ENCODE measurements around the gene TEX14.
A peak's percentile ranks its signal among the peaks of the same experiment; 100 is the strongest.
"Not testable (repeated sequence)": the region's sequence is repeated elsewhere in the genome, so short reads cannot be mapped to it uniquely, and the experiment has no call there.

TEX14 gene

DNA sequence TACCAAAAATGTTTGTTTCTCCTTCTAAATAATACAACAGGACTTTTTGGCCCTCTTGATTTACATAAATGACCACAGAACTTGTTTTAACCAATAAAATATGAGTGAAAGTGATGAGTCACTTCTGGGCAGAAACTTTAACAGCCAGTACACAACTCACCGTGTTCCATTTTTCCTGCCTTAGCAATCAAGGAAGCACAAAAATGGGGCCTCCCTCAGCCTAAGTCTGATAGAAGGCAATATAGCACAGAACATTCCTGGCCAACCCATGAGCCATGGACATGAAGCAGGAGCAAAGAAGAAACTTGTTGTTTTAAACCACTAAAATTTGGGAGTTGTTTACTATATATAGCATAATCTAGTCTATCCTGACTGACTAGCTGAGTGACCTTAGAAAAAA, 116.3 kb downstream of the TEX14 start:
- peak overlapping the region in 1 of 21 experiments; percentile 38 for H3K27ac ChIP-seq

DNA sequence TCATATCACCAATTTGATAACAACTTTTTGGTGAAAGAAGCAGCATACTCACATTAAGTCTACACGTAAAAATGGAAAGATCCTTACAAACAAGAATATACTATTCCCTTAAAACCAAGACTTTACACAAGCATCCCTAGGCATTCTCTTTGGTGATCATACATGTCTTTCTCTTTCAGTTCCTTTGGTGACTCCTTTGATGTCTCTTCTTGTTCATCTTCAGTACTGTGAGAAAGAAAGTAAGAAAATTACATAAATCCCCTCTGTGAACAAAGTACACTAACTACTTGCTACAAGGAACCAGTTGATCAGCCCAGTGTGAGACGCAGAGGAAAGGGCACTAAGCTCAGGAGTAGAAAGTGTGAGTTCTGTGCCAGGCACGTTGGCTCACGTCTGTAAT, 117.8 kb downstream of the TEX14 start:
- H3K27ac ChIP-seq: no peak overlapping the region
- no peak overlapping the region for H3K4me3 ChIP-seq

More for the DNA sequence above, 116.3 kb downstream of the TEX14 start:
- no peak overlapping the region for H3K4me3 ChIP-seq

- Histone ChIP-seq H3K4me3 (no peak overlapping the region), H3K27ac (no peak overlapping the region)
These were observed 119.0 kb downstream of the TEX14 start for GRCh38 chr17:58572846-58573245.

DNA sequence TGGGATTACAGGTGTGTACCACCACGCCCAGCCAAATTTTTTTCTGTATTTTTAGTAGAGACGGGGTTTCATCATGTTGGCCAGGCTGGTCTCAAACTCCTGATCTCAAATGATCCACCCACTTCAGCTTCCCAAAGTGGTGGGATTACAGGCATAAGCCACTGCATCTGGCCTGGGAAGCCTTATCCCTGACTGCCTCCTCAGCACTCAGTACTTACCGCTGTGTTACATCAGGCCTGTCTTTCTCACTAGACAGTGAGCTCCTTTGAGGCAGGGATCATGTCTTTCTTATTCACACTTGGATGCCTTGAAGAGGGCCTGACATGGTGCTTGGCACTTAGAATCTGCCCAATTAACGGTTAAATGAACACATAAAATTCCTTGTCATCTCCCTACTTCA, 121.1 kb downstream of the TEX14 start:
- H3K4me3 ChIP-seq: no peak overlapping the region
- no peak overlapping the region for H3K27ac ChIP-seq

GRCh38 chr17:58569196-58569595, 122.6 kb downstream of the TEX14 start:
- H3K4me3 ChIP-seq: no peak overlapping the region
- no peak overlapping the region for H3K27ac ChIP-seq

DNA sequence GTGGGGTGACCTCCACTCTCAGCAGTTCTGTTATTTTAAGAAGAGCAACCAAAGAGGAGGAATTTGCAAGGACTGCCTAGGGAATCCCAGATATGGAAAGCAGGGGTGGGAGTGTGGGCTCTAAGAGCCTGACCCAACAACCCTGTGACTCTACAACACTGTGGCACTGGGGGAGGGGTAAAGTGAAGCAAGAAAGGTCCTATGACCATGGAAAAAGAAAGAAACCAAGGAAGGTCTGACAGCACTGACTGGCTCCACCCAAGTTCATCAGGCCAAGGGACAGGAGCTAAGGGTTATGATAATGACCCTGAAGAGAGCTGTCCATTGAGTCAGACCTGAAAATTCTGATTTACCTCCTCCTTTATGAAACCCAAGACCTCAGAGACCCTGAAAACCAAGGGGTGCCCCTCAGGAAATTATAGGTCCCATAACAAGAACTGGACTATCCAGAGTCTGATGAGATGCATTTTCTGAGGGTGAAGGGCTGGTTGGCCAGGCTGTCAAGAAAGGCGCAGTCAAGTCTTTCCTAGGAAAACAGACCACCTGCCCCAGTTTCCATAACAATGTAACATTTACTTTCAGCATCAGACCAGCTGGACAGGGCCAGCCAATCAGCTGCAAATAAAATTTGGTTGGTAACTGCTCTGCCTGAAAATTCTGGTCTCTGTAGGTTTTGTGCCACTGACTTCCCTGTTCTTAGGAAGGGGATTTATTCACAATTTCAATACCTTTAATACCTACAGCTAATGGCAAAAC, 123.6 kb downstream of the TEX14 start:
- Histone ChIP-seq H3K27ac (no peak overlapping the region), H3K4me3 (no peak overlapping the region)

DNA sequence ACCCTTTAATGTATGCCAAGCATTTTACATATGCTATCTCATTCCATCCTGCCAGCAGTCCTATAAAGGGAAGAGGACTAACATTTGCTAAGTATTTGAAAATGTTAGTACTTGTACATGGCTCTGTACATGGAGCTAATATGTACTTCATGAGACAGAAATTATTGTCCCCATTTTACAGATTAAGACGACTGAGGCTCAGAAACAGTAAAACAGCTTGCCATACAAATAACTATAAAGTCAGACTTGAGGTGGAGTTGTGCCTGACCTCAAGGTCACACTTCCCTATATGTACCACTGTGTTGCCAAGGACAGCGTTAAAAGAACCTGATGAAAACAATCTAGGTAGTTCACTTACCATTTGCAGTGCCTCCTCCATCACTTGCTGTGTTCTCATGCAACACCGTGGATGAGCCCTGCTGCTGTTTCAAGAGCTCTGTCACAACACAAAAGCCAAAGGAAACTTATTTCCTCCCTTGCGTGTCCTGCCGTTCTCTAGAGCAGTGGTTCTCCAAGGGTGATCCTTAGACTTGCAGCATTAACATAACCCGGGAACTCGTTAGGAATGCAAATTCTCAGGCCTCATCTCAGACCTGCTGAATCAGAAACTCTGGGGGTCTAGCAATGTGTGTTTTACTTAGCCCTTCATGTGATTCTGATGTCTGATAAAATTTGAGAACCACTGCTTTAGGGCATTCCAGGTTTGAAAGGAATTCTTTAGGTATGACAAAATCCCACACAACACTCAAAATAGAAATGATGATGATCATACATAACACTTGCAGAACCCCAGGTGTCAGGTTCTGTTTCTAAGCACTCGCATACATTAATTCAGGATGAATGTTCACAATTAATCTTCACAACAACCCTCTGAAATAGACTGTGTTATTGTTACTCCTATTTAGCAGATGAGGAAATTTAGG, 126.2 kb downstream of the TEX14 start:
- no peak overlapping the region for H3K27ac ChIP-seq
- no peak overlapping the region for H3K4me3 ChIP-seq

DNA sequence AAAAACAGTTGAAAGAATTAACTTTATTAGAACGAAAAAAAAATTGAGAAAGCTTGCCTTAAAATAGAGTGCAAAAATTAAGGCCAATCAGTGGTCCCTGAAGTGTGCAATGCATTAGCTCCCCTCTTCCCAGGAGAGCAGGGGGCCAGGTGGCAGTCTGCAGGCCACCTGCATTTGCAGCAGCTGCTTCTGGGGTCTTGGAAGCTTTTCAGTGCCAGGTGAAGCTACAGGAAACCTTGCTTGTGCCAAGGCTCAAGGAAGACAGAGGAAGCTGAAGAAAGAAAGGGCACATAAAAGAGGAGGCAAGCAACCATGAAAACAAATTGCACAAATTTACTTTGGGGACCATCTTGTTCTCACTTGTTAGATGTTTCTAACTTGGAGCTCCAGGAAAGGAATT, 126.9 kb downstream of the TEX14 start:
- no peak overlapping the region for H3K4me3 ChIP-seq

GRCh38 chr17:58564243-58564642, 127.6 kb downstream of the TEX14 start:
- Histone ChIP-seq H3K4me3 (no peak overlapping the region), H3K27ac (no peak overlapping the region)

More for the DNA sequence above, 126.9 kb downstream of the TEX14 start:
- no peak overlapping the region for H3K27ac ChIP-seq

DNA sequence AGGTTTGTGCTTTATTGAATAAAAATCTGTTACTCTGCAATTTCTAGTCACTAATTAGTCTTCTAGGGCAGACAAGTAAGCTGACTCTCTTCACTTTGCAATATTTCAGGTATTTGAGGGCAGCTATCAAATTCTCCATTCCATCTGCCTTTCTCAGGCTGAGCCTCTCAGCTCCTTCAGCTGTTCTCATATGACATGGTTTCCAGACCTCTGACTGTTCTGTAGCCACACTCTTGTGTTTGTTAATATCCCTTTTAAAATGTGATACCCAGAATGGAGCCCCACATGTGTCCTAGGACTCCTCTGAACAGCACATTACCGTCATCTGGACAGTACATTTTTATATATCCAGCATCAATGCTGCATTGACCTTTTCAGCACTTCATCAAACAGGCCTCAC, 131.3 kb downstream of the TEX14 start:
- Histone ChIP-seq H3K27ac (no peak overlapping the region), H3K4me3 (no peak overlapping the region)

DNA sequence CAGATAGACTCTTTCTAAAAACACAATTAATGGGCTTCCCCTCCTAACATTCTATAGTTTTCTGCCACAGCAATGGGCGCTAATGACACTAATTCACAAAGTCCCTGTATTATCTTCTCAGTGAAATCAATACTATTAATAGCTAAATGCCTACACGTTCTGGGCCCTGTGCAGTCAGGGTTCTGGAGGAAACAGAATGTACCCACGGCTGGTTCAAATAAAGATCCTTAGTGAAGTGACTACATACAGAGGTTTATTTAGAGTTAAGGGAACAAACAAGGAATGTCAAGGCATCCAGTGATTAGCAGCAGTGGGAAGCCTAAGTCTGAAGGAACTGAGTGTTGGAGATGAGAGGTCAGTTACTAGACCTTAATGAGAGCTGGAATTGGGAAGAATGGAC, 133.9 kb downstream of the TEX14 start:
- Histone ChIP-seq H3K4me3 (no peak overlapping the region), H3K27ac (no peak overlapping the region)

- H3K27ac ChIP-seq: no peak overlapping the region
- no peak overlapping the region for H3K4me3 ChIP-seq
These were observed 135.0 kb downstream of the TEX14 start for GRCh38 chr17:58556833-58557250.

GRCh38 chr17:58555109-58555508, 136.7 kb downstream of the TEX14 start:
- H3K4me3 ChIP-seq, H3K27ac ChIP-seq: not testable (repeated sequence)

DNA sequence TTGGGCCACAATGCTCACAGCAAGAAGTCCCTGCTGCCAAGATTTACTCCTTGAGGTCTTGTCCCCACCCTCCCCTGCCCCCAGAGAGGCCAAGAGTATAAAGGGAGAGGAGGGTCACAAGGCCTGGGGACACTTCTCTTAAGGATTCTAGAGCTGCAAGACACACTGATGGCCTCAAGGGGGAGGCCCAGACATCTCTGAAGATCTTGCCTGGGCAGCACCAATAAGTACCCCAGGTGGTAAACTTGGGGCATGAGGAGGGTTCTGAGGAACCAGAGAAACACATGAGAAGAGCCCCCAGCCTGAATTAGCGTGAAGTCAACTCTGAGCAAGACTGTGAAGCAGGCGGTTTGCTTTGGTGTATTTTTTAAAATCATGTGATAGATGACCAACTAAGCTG, 150.6 kb downstream of the TEX14 start:
- Histone ChIP-seq H3K4me3 (no peak overlapping the region), H3K27ac (peak overlapping the region in 1 of 21 experiments; percentile 23)

DNA sequence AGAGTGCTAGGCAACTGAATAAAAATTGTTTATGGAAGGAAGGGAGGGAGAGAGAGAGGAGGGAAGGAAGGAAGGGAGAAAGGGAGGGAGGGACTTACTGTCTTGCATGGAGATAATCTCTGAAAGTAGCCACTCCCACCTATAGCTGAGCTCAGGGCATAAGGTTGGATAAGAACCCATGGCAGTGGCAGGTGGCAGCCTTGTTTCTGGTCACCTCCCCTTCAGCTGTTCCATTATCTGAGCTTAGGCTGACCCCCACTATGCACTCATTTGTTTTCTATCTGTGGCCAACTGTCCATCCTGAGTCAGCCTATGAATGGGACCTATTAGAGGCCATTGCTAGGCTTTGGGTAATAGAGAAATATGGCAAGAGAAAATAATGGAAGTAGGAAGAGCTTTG, 152.1 kb downstream of the TEX14 start:
- Histone ChIP-seq H3K4me3 (no peak overlapping the region), H3K27ac (no peak overlapping the region)

DNA sequence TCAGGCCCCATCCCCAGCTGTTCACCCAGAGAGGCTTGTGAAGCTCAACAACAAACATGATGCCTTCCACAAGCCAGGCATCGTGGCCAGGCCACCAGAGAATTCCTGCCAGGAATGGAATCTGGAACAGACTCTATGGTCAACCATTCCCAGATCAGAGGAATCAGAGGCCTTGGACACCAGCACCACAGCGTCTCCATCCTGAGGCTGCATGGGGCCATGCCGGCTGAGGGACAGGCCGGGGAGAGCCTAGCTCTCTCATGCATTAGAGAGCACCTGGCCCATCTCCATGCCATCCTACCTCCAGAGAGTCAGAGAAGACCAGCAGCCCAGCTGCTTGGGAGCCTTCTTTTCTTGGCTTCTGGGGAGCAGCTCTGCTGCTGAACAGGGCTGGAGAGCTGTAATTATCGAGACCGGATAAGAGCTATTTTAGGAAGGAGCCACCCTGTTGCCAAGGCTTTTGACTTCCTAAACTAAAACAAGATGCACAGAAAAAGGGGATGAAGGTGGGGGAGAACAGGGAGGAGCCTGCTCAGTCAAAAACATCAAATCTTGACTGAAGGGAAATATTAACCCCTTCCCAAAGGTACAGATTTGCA, 152.9 kb downstream of the TEX14 start:
- H3K27ac ChIP-seq: peak overlapping the region in 3 of 21 experiments; percentile 1 to 20 (median 7)
- H3K4me3 ChIP-seq: no peak overlapping the region

- no peak overlapping the region for H3K4me3 ChIP-seq
- H3K27ac ChIP-seq: no peak overlapping the region
These were observed 154.6 kb downstream of the TEX14 start for GRCh38 chr17:58537266-58537665.

- Histone ChIP-seq H3K27ac (no peak overlapping the region), H3K4me3 (no peak overlapping the region)
These were observed 155.3 kb downstream of the TEX14 start for GRCh38 chr17:58536542-58536941.

- H3K27ac ChIP-seq: no peak overlapping the region
- H3K4me3 ChIP-seq: no peak overlapping the region
These were observed 156.4 kb downstream of the TEX14 start for GRCh38 chr17:58535431-58535830.

DNA sequence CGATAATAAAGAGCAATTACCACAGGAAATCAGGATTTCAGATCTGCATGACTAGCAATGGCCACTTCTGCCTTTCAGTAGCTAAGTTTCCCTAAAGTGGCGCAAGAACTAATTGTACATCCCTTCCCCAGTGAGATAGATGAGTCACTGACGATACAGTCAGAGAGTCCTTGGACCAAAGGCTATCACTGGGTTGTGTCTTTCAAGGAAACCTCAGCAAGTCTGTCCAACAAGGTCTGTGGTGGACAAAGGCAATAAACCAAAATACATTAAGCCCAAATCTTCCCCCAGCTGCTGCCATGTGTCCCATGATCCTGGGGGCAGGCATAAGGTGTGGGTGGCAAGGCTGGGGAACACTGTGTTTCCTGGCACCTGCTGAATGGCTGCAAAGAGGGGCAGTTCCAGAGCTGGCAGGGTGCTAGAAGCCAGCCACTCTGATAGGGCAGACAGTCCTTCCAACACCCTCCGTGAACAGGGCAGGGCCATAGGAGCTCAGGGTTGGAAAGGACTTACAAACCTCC, 156.9 kb downstream of the TEX14 start:
- Histone ChIP-seq H3K27ac (no peak overlapping the region), H3K4me3 (no peak overlapping the region)
